ENCODE data around the gene RAD54L2. TPM values are rescaled to one million over a fixed set of nuclear protein-coding genes. Genes with fewer than 3 reads are reported as not detected.
A peak's percentile ranks its signal among the peaks of the same experiment; 100 is the strongest.
"Not testable (repeated sequence)": the region's sequence is repeated elsewhere in the genome, so short reads cannot be mapped to it uniquely, and the experiment has no call there.

RAD54L2 gene
- total RNA-seq, 4 donors from 2014 or later: 22.1 to 57.8 (median 26.5) TPM

DNA sequence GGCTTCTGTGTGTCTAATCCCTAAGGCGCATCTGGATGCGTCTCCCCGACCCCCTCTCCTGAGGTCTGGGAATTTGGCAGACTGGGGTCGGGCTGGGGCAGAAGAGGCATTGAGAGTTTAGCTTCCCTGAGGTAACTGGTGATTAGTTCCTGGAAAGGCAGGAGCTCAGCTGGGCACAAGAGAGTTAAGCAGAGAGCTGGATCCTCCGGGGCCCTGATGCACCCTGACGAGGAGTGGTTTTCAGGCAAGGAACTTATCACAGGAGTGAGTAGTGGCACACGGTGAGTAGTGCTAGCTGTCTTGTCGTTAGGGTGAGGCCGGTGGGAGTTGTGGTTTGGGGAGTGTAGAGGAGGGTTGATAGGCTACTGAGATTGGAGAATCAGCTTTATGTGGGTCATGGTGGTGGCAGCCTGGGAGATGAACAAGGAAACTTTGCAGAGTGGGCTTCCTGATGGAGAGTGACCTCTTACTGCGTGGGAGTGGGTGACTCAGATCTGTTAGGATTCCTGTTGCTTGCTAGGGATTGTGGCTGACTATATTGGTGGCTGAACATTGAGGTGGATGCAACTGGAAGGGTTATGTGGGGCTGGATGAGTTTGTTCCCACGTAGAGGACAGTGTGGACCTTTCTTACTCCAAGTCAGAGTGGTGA is 897 bp downstream of the RAD54L2 start:
- no peaks in the 10 kb centered on the region for H3K9me3 ChIP-seq
- H3K4me1 ChIP-seq: peaks cover 0 to 19% (median 2%) of the 10 kb centered on the region in 4 donors
- peak in 2 of 3 donors; percentile 47 to 49 for DNase-seq
- H3K36me3 ChIP-seq: no peaks in the 10 kb centered on the region
- TF ChIP-seq, protein P1, sequence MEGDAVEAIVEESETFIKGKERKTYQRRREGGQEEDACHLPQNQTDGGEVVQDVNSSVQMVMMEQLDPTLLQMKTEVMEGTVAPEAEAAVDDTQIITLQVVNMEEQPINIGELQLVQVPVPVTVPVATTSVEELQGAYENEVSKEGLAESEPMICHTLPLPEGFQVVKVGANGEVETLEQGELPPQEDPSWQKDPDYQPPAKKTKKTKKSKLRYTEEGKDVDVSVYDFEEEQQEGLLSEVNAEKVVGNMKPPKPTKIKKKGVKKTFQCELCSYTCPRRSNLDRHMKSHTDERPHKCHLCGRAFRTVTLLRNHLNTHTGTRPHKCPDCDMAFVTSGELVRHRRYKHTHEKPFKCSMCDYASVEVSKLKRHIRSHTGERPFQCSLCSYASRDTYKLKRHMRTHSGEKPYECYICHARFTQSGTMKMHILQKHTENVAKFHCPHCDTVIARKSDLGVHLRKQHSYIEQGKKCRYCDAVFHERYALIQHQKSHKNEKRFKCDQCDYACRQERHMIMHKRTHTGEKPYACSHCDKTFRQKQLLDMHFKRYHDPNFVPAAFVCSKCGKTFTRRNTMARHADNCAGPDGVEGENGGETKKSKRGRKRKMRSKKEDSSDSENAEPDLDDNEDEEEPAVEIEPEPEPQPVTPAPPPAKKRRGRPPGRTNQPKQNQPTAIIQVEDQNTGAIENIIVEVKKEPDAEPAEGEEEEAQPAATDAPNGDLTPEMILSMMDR (IDR thresholded peaks at IDR 0.05): no peak
- no peak for TF ChIP-seq POLR2A (IDR thresholded peaks at IDR 0.05)
- H3K4me3 ChIP-seq: peak overlapping the region; percentile 87 to 98 (median 92)
- no peaks in the 10 kb centered on the region for H3K27me3 ChIP-seq
- peak overlapping the region; percentile 79 to 87 (median 83) for H3K27ac ChIP-seq

DNA sequence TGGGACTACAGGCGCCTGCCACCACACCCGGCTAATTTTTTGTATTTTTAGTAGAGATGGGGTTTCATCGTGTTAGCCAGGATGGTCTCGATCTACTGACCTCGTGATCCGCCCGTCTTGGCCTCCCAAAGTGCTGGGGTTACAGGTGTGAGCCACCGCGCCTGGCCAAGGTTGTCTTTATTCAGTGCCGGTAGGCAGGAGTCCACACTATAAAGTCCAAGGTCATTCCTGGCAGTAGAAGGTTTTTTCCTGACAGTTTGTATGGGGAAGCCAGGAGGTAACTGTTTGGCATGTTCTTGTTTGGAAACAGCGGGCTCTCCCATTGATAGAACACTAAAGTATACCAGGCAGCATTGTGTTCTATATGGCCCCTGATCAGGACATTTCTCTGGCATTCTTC is 4.1 kb downstream of the RAD54L2 start:
- not testable (repeated sequence) for H3K27me3 ChIP-seq, H3K4me3 ChIP-seq, H3K9me3 ChIP-seq, H3K36me3 ChIP-seq, H3K27ac ChIP-seq, DNase-seq
- peaks cover 0 to 17% (median 1%) of the 10 kb centered on the region in 4 donors for H3K4me1 ChIP-seq

DNA sequence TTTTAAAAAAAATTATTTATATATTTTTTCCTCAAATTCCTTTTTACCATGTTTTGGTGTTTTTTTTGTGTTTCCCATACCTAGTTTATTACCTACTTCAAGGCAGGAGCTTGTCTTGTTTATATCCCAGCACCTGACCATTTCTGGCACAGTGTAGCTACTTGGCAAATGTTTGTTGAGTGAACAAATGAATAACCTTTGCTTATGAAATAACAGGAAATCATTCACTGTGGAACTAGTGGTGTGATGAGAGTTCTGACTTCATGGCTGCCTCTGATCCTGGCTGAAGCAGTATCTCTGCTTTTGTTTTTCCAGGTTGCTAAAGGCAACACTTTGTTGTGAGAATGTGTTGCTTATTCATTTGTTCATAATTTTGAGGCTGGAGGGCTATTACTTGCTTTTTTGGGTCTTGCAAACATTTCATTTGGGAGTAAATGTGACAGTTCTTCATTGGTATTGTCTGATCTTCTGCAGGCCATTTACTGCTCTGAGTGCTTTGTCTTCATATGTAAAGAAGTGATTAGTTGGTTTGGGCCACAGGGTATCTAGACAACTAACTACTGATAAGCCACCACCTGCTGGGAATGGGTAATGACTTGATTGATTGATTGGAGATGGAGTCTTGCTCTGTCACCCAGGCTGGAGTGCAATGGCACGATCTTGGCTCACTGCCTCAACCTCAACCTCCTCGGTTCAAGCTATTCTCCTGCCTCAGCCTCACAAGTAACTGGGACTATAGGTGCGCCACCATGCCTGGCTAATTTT is 5.7 kb downstream of the RAD54L2 start:
- DNase-seq: no peak
- Histone ChIP-seq H3K27me3 (no peaks in the 10 kb centered on the region), H3K9me3 (no peaks in the 10 kb centered on the region), H3K27ac (no peak overlapping the region), H3K4me1 (peaks cover 0 to 13% (median 0%) of the 10 kb centered on the region in 4 donors), H3K4me3 (no peak overlapping the region), H3K36me3 (peaks cover 0 to 7% (median 0%) of the 10 kb centered on the region in 3 donors)
- TF ChIP-seq POLR2A (IDR thresholded peaks at IDR 0.05): no peak
- TF ChIP-seq, protein P1 (IDR thresholded peaks at IDR 0.05): no peak

DNA sequence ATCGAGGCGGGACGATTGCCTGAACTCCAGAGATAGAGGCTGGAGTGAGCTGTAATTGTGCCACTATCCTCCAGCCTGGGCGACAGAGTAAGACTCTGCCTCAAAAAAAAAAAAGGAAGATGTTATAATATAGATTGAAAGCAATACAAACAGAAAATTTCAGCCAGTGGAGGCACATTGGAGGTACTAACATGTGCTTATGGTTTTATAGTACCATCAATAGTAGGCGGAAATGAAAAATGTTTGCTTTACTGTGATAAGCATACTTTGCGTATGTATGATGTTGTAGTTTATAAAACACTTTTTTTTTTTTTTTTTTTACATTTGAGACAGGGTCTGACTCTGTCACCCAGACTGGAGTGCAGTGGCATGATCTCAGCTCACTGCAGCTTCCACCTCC is 8.8 kb downstream of the RAD54L2 start:
- DNase-seq: no peak
- Histone ChIP-seq H3K36me3 (peaks cover 0 to 25% (median 0%) of the 10 kb centered on the region in 3 donors), H3K27me3 (no peaks in the 10 kb centered on the region), H3K9me3 (no peaks in the 10 kb centered on the region), H3K27ac (no peak overlapping the region), H3K4me3 (no peak overlapping the region), H3K4me1 (no peaks in the 10 kb centered on the region)
- TF ChIP-seq, protein P1 (IDR thresholded peaks at IDR 0.05): no peak
- no peak for TF ChIP-seq POLR2A (IDR thresholded peaks at IDR 0.05)

DNA sequence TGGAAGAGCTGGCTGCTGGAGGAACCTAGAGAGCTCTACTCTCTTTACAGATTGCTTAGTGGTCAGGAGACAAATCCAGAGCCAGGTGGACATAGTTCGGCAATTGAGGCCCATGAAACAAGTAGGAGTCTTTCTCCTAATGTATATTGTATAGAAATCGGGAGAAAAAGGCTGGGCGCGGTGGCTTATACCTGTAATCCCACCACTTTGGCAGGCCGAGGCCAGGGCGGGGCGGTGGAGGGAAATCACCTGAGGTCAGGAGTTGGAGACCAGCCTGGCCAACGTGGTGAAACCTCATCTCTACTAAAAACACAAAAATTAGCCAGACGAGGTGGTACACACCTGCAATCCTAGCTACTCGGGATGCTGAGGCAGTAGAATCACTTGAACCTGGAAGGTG is 10.8 kb downstream of the RAD54L2 start:
- H3K4me1 ChIP-seq: no peaks in the 10 kb centered on the region

More for the DNA sequence above, 10.8 kb downstream of the RAD54L2 start:
- Histone ChIP-seq H3K27ac (no peak overlapping the region), H3K36me3 (peaks cover 0 to 36% (median 0%) of the 10 kb centered on the region in 3 donors), H3K4me3 (no peak overlapping the region), H3K9me3 (no peaks in the 10 kb centered on the region), H3K27me3 (no peaks in the 10 kb centered on the region)
- no peak for DNase-seq
- no peak for TF ChIP-seq POLR2A (IDR thresholded peaks at IDR 0.05)
- TF ChIP-seq, protein P1 (IDR thresholded peaks at IDR 0.05): no peak
